VCaP (cell line): ENCODE measurements around the gene G2E3.

ENCODE experiments used
- H3K27ac ChIP-seq: fragments of 450-650 bp; 2 replicates; pipeline ENCODE4 v1.5.1; 2017
- CTCF ChIP-seq: fragments of 450-650 bp; conservative IDR thresholded peaks from 2 replicates; pipeline ENCODE4 v1.5.1; 2017; ENCODE audit warnings: mild to moderate bottlenecking, moderate library complexity

Gene G2E3

GRCh38 chr14:30669594-30669993 lies 110.6 kb downstream of the G2E3 start:
- H3K27ac ChIP-seq: no peak overlapping the region
- TF ChIP-seq CTCF: no peak
